Right cardiac atrium (tissue), 5 donors: ENCODE results near the gene EXOC3L1. TPM values are rescaled to one million over a fixed set of nuclear protein-coding genes. Genes with fewer than 3 reads are reported as not detected.

Experiments
- ATAC-seq, 2 donors: fragments of 200-7000 bp; cut with Tn5 transposase; one replicate each; pipeline versions ENCODE4 v1.8.0 to v1.9.1; 2020; ENCODE audit warnings: moderate library complexity in 2 of 2, mild to moderate bottlenecking in 1 of 2
- DNase-seq, 3 donors: peaks; one replicate each; pipeline ENCODE4 v3.0.0-alpha.2; 2020
- H3K27ac ChIP-seq: one replicate; pipeline ENCODE4 v1.5.1; 2013; ENCODE audit warnings: mild to moderate bottlenecking, low read length, control low read depth, moderate library complexity
- H3K27me3 ChIP-seq: one replicate; pipeline ENCODE4 v1.6.1; 2013; ENCODE audit not compliant: control insufficient read depth, insufficient read depth
- H3K4me1 ChIP-seq: one replicate; pipeline ENCODE4 v1.6.1; 2013; ENCODE audit warnings: low read length; ENCODE audit not compliant: control insufficient read depth, insufficient read depth
- H3K4me3 ChIP-seq: one replicate; pipeline ENCODE4 v1.5.1; 2013; ENCODE audit warnings: low read length, control low read depth
- H3K9me3 ChIP-seq: one replicate; pipeline ENCODE4 v1.6.1; 2013; ENCODE audit warnings: low read length; ENCODE audit not compliant: control insufficient read depth
- WGBS: extraction: QIAGEN DNeasy Blood & Tissue Kit; methylation state at CpG from one replicate; pipeline ENCODE4 v1.1.7; 2013; 5-methylcytosine and 5-hydroxymethylcytosine counted together
- intact Hi-C, 4 donors: fragments of 100-400 bp; cut with DNase I; formaldehyde crosslinking; loops; one replicate each; pipeline versions ENCODE4 v1.11.0 to v1.14.0; 2022 to 2023
- polyA plus RNA-seq: library from polyadenylated mRNA; stranded (reverse); fragments of 200-250 nt; gene quantifications from one replicate; pipeline ENCODE4 v1.2.3, GENCODE V29; 2013
- total RNA-seq, 4 donors: library from RNA; stranded (reverse); fragmentation: NEBNext Ultra II Directional; extraction: Animal tissue kit (Norgen Biotek cat#: 25700); gene quantifications; one replicate each; pipeline ENCODE4 v1.2.1, GENCODE V29; 2021
- donor health status: healthy with polysubstance abuse.
- donor health status: DM: no; HTN: yes; CAD: no.
- donor health status: DM: no; HTN: no; CAD: no.
- donor health status: DM: no; HTN: yes; CAD: no; lungs with severe emphysema.
- donor health status: DM: yes; HTN: yes; CAD: no.

Gene EXOC3L1
- total and polyA plus RNA-seq, 5 donors, result 1.3 to 3.2 (median 2.4) TPM

DNA sequence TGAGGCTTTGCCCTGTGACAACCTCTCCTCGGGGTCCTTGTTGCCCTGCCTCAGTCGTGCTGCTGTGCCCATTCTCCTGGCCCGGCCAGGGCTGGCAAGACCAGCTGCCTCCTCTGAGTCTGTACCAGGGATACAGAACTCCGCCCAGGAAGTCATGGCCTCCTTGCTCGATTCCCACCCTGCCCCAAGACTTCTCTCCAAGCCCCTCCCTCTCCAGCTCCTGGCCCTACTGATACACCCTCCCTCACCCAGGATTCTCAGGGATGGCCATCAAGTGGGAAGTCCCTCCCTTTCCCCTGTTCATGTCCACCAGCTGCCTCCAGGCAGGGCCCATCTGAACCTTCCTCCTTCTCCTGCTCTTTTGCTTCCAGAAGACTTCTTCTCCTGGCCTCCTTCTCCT lies 25.8 kb upstream of the EXOC3L1 start:
- Histone ChIP-seq H3K27ac (peak overlapping the region; percentile 7), H3K27me3 (no peaks in the 10 kb centered on the region), H3K9me3 (no peaks in the 10 kb centered on the region), H3K4me3 (no peak overlapping the region), H3K4me1 (peaks cover 14% of the 10 kb centered on the region)
- WGBS, result 68% methylated on average over 5 of the region's 5 CpGs
- intact Hi-C loops, result no loop called here
- ATAC-seq, result peak in 1 of 2 donors; percentile 6
- DNase-seq, result peak; percentile 24 to 63 (median 30)

GRCh38 chr16:67213197-67214019 lies 23.5 kb upstream of the EXOC3L1 start:
- 80% methylated on average over 8 of the region's 8 CpGs for WGBS
- H3K27ac ChIP-seq, result no peak overlapping the region
- no peaks in the 10 kb centered on the region for H3K27me3 ChIP-seq
- H3K9me3 ChIP-seq, result no peaks in the 10 kb centered on the region
- peaks cover 14% of the 10 kb centered on the region for H3K4me1 ChIP-seq
- DNase-seq (peak in 1 of 3 donors; percentile 12), ATAC-seq (no peak)
- intact Hi-C loops, result no loop called here
- no peak overlapping the region for H3K4me3 ChIP-seq

GRCh38 chr16:67212766-67213165 lies 22.8 kb upstream of the EXOC3L1 start:
- Histone ChIP-seq H3K4me1 (peaks cover 14% of the 10 kb centered on the region), H3K27me3 (no peaks in the 10 kb centered on the region), H3K9me3 (no peaks in the 10 kb centered on the region), H3K4me3 (no peak overlapping the region), H3K27ac (no peak overlapping the region)
- ATAC-seq, result no peak
- peak in 1 of 3 donors; percentile 0 for DNase-seq
- intact Hi-C loops, result no loop called here

DNA sequence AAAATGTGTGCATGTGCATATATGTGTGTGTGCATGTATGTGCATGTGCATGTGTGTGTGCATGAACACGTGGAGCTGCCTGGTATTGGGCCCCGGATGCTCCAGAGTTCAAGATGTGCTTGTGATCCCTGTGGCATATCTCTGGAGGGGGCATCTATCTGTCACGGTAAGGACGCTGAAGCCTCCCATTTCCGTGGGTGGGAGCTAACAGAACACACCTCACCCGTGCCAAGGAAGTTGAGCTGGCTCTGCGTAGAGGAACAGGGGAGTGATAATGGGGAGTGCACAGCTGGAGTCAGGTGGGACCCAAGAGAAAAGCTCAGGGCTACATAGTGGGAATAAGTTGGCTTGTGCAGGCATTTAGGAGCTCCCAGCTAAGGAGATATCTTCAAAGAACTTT lies 21.7 kb upstream of the EXOC3L1 start:
- intact Hi-C loops, result no loop called here
- Histone ChIP-seq H3K4me1 (peaks cover 6% of the 10 kb centered on the region), H3K27ac (no peak overlapping the region), H3K9me3 (no peaks in the 10 kb centered on the region), H3K4me3 (no peak overlapping the region), H3K27me3 (no peaks in the 10 kb centered on the region)
- no peak for ATAC-seq
- WGBS, result 62% methylated on average over 7 of the region's 7 CpGs
- DNase-seq, result no peak

DNA sequence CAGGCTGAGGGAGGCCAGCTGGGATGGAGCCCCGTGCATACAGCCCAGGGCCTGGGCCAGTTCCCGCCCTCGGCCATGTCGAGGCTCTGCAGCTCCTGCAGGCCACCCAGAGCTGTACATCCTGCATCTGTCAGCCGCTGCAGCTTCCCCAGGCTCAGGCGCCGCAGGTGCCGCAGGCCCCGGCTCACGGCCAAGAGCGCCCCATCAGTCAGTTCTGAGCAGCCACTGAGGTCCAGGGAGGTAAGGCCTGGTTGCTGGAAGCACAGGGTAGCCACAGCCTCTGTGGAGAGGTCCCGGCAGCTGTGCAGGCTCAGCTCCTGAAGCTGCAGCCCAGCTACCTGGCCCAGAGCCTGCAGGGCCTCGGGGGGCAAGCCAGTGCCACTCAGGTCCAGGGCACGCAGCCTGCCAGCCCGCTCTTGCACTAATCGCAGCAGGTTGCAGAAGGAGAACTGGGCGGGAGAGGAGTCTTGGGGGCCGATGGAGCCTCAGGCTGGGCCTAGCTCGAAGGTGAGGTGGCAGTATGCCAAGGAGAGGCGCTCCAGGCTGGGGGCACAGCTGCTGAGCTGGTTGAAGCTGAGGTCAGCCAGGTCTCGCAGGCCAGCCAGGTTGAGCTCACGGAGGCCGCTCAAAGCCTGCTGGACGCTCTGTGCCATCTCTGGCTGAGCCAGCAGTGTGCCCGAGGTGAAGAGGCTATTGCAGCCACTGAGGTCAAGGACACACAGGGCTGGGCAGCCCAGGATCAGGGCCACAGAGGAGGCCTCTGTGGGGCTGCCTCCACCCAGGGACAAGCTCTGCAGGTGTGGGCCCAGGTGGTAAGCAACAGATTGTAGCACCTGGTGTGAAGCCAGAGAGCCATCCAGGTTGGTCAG lies 20.4 kb upstream of the EXOC3L1 start:
- H3K9me3 ChIP-seq, result no peaks in the 10 kb centered on the region
- no peak overlapping the region for H3K4me3 ChIP-seq
- H3K27ac ChIP-seq, result no peak overlapping the region
- intact Hi-C loops, result no loop called here
- ATAC-seq, result no peak
- peak in 2 of 3 donors; percentile 46 to 50 for DNase-seq
- no peaks in the 10 kb centered on the region for H3K4me1 ChIP-seq
- H3K27me3 ChIP-seq, result no peaks in the 10 kb centered on the region
- WGBS, result 88% methylated on average over 25 of the region's 25 CpGs

- DNase-seq (peak in 2 of 3 donors; percentile 39 to 55), ATAC-seq (no peak)
- 89% methylated on average over 8 of the region's 8 CpGs for WGBS
- Histone ChIP-seq H3K4me3 (no peak overlapping the region), H3K27me3 (no peaks in the 10 kb centered on the region), H3K4me1 (no peaks in the 10 kb centered on the region), H3K9me3 (no peaks in the 10 kb centered on the region), H3K27ac (no peak overlapping the region)
- intact Hi-C loops, result no loop called here
These were observed 19.6 kb upstream of the EXOC3L1 start for GRCh38 chr16:67209565-67209964.

GRCh38 chr16:67208154-67208896 lies 18.4 kb upstream of the EXOC3L1 start:
- intact Hi-C loops, result no loop called here
- 94% methylated on average over 11 of the region's 11 CpGs for WGBS
- Histone ChIP-seq H3K9me3 (no peaks in the 10 kb centered on the region), H3K4me3 (no peak overlapping the region), H3K4me1 (no peaks in the 10 kb centered on the region), H3K27ac (no peak overlapping the region), H3K27me3 (no peaks in the 10 kb centered on the region)
- DNase-seq, result peak in 2 of 3 donors; percentile 45 to 48
- ATAC-seq, result no peak

GRCh38 chr16:67207249-67208091 lies 17.5 kb upstream of the EXOC3L1 start:
- 74% methylated on average over 21 of the region's 21 CpGs for WGBS
- intact Hi-C loops, result no loop called here
- no peak overlapping the region for H3K4me3 ChIP-seq
- H3K4me1 ChIP-seq, result no peaks in the 10 kb centered on the region
- no peak overlapping the region for H3K27ac ChIP-seq
- H3K9me3 ChIP-seq, result no peaks in the 10 kb centered on the region
- DNase-seq, result peak in 2 of 3 donors; percentile 51 to 59
- H3K27me3 ChIP-seq, result no peaks in the 10 kb centered on the region
- ATAC-seq, result peak in 1 of 2 donors; percentile 7

DNA sequence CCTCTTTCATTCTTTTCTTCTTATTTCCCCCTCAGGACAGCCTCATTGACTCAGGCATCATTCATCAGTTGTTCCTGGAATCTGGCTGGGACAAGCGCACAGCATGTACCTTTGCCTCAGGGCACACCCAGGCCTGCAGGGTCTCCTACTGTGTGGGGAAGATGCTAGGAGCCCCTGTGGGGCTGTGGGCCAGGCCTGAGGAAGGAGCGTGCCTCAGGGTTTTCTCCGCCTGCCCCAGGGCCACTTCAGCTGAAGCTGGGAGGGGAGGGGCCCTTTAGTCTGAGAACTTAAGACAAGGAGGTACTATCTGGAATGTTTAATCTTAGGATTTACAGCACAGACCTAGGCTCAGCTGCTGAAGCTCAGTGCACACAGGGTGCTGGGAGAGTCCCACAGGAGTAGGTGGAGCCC lies 16.9 kb upstream of the EXOC3L1 start:
- Histone ChIP-seq H3K9me3 (no peaks in the 10 kb centered on the region), H3K27me3 (no peaks in the 10 kb centered on the region), H3K27ac (no peak overlapping the region), H3K4me3 (no peak overlapping the region), H3K4me1 (no peaks in the 10 kb centered on the region)
- intact Hi-C loops, result no loop called here
- WGBS, result 96% methylated on average over 3 of the region's 3 CpGs
- ATAC-seq, result no peak
- DNase-seq, result no peak

- no peaks in the 10 kb centered on the region for H3K4me1 ChIP-seq
- 94% methylated on average over 8 of the region's 8 CpGs for WGBS
- ATAC-seq (no peak), DNase-seq (no peak)
- no peak overlapping the region for H3K27ac ChIP-seq
- H3K27me3 ChIP-seq, result no peaks in the 10 kb centered on the region
- no peak overlapping the region for H3K4me3 ChIP-seq
- intact Hi-C loops, result no loop called here
- no peaks in the 10 kb centered on the region for H3K9me3 ChIP-seq
These were observed 16.3 kb upstream of the EXOC3L1 start for GRCh38 chr16:67206129-67206837.
